Measurements from ENCODE around the gene ST3GAL5. TPM values are rescaled to one million over a fixed set of nuclear protein-coding genes. Genes with fewer than 3 reads are reported as not detected.
"Not testable (repeated sequence)": the region's sequence is repeated elsewhere in the genome, so short reads cannot be mapped to it uniquely, and the experiment has no call there.

Gene ST3GAL5
- total RNA-seq, 1 donor from 2014 or later, result 27.3 TPM

DNA sequence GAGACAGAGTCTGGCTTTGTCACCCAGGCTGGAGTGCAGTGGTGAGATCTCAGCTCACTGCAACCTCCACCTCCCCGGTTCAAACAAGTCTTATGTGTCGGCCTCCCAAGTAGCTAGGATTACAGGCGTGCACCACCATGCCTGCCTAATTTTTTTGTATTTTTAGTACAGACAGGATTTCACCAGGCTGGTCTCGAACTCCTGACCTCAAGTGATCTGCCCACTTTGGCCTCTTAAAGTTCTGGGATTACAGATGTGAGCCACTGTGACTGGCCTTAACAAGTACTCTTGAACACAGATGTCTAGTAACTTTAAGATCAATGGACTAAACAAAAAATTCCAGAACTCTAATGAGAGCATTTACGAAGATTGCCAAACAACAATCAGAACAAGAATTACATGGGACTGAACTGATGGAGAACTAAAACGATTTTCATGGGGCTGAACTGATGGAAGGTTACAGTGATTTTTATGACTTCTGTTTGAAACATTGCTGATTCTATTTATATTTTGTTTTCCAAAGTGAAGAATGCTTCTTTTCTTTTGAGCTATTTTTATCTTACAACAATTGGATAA is 46.5 kb upstream of the ST3GAL5 start:
- Mint-ChIP-seq H3K4me1 (ENCODE audit: low read depth) (peaks cover 26% of the 10 kb centered on the region), H3K4me3 (ENCODE audit: low read depth) (no peak overlapping the region), H3K27me3 (no peaks in the 10 kb centered on the region), H3K9me3 (ENCODE audit: low read depth) (no peaks in the 10 kb centered on the region), H3K27ac (peak overlapping the region; percentile 36), H3K36me3 (ENCODE audit: insufficient read depth) (no peaks in the 10 kb centered on the region)
- no peak for DNase-seq (ENCODE audit: low spot score, unreplicated experiment)
- TF ChIP-seq, protein P1, sequence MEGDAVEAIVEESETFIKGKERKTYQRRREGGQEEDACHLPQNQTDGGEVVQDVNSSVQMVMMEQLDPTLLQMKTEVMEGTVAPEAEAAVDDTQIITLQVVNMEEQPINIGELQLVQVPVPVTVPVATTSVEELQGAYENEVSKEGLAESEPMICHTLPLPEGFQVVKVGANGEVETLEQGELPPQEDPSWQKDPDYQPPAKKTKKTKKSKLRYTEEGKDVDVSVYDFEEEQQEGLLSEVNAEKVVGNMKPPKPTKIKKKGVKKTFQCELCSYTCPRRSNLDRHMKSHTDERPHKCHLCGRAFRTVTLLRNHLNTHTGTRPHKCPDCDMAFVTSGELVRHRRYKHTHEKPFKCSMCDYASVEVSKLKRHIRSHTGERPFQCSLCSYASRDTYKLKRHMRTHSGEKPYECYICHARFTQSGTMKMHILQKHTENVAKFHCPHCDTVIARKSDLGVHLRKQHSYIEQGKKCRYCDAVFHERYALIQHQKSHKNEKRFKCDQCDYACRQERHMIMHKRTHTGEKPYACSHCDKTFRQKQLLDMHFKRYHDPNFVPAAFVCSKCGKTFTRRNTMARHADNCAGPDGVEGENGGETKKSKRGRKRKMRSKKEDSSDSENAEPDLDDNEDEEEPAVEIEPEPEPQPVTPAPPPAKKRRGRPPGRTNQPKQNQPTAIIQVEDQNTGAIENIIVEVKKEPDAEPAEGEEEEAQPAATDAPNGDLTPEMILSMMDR (IDR thresholded peaks at IDR 0.05; ENCODE audit: unreplicated experiment), result no peak

DNA sequence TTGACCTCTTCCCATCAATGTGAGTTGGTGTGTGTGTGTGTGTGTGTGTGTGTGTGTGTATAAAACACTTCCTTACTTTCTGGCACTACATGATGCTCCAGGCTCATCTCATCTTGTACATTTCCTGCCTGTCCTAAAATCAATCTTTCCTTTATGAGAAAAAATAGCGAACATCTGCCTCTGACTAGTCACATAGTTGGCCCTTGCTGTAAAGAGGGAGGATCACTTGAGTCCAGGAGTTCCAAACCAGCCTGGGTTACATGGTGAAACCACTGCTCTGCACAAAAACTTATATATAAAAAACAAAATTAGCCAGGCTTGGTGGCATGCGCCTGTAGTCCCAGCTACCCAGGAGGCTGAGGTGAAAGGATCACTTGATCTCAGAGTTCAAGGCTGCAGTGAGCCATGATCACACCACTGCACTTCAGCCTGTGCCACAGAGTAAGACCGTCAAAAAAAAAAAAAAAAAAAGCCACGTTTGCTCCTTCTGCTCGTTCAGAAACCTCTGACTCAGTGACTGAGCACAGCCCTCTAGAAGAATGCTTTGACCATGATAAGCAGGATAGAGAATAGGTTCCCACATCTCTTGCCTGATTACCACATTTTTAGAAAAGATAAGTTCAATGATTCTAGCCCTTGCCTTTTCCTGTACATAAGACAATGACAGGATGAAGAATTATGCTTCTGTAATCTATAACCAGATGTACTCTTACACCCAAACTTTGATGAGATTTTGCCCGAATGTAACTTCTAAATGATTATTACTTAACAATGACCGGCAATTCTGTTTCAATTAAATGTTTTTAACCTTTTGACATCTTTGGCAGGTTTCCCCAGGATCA is 45.2 kb upstream of the ST3GAL5 start:
- no peaks in the 10 kb centered on the region for H3K27me3 Mint-ChIP-seq
- H3K4me3 Mint-ChIP-seq (ENCODE audit: low read depth), result no peak overlapping the region
- no peaks in the 10 kb centered on the region for H3K9me3 Mint-ChIP-seq (ENCODE audit: low read depth)
- H3K4me1 Mint-ChIP-seq (ENCODE audit: low read depth), result peaks cover 34% of the 10 kb centered on the region
- peak overlapping the region; percentile 73 for H3K27ac Mint-ChIP-seq
- H3K36me3 Mint-ChIP-seq (ENCODE audit: insufficient read depth), result no peaks in the 10 kb centered on the region
- DNase-seq (ENCODE audit: low spot score, unreplicated experiment), result no peak
- TF ChIP-seq, protein P1 (IDR thresholded peaks at IDR 0.05; ENCODE audit: unreplicated experiment), result no peak

DNA sequence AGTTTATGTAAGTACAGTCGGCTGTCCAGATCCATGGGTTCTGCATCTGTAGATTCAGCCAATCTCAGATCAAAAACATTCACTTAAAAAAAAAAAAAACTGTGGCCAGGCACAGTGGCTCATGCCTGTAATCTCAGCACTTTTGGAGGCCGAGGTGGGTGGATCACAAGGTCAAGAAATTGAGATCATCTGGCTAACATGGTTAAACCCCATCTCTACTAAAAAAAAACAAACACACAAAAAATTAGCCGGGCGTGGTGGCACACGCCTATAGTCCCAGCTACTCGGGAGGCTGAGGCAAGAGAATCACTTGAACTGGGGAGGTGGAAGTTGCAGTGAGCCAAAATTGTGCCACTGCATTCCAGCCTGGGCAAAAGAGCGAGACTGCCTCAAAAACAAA is 42.4 kb upstream of the ST3GAL5 start:
- not testable (repeated sequence) for H3K27me3 Mint-ChIP-seq; H3K27ac Mint-ChIP-seq; DNase-seq (ENCODE audit: low spot score, unreplicated experiment); H3K36me3 Mint-ChIP-seq (ENCODE audit: insufficient read depth); H3K9me3 Mint-ChIP-seq (ENCODE audit: low read depth); H3K4me3 Mint-ChIP-seq (ENCODE audit: low read depth)
- peaks cover 39% of the 10 kb centered on the region for H3K4me1 Mint-ChIP-seq (ENCODE audit: low read depth)

DNA sequence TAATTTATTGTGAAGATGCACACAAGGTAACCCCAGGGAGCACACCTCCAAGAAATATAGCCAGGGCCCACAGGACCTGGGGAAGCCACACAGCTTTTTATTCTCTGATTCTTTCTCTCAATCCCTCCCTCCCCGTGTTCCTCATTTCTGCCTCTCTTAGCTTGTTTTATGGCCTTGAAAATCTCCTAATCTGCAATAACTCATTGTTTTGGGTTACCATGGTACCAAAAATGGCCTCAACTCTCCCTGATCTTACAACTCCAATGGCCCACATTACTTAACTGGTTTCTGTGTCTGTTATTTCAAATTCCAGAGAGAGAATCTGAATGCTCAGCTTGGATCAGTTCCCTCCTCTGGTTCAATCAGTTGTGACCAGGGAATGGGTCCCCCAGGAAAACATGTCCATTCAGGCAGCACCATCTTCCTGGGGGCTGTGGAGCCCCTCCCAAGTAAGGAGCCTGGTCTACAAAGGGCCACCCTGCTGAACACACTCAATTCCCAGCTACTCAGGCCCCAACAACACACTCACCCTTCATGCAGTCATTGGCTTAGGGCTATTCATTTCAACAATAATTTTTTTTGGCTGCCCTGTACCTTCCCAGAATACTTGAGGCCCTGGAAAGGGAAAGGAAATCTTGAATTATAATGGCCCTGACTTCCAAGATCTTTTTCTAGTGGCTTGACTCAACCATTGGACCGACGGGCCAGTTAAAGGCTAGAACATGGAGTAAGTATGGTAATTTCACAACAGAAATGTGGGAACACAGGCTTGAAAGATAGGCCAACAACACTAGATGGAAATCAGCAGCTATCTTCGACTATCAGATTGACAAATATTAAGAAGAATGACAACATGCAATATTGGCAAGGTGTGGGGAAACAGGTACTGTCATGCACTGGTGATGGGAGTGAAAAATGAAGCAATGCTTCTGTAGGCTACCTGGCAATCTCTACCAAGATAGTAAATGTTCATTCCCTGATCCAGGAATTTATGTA is 41.6 kb upstream of the ST3GAL5 start:
- TF ChIP-seq, protein P1 (IDR thresholded peaks at IDR 0.05; ENCODE audit: unreplicated experiment), result no peak
- Mint-ChIP-seq H3K27me3 (no peaks in the 10 kb centered on the region), H3K4me1 (ENCODE audit: low read depth) (peaks cover 35% of the 10 kb centered on the region), H3K36me3 (ENCODE audit: insufficient read depth) (no peaks in the 10 kb centered on the region), H3K4me3 (ENCODE audit: low read depth) (no peak overlapping the region), H3K9me3 (ENCODE audit: low read depth) (no peaks in the 10 kb centered on the region), H3K27ac (no peak overlapping the region)
- DNase-seq (ENCODE audit: low spot score, unreplicated experiment), result no peak

DNA sequence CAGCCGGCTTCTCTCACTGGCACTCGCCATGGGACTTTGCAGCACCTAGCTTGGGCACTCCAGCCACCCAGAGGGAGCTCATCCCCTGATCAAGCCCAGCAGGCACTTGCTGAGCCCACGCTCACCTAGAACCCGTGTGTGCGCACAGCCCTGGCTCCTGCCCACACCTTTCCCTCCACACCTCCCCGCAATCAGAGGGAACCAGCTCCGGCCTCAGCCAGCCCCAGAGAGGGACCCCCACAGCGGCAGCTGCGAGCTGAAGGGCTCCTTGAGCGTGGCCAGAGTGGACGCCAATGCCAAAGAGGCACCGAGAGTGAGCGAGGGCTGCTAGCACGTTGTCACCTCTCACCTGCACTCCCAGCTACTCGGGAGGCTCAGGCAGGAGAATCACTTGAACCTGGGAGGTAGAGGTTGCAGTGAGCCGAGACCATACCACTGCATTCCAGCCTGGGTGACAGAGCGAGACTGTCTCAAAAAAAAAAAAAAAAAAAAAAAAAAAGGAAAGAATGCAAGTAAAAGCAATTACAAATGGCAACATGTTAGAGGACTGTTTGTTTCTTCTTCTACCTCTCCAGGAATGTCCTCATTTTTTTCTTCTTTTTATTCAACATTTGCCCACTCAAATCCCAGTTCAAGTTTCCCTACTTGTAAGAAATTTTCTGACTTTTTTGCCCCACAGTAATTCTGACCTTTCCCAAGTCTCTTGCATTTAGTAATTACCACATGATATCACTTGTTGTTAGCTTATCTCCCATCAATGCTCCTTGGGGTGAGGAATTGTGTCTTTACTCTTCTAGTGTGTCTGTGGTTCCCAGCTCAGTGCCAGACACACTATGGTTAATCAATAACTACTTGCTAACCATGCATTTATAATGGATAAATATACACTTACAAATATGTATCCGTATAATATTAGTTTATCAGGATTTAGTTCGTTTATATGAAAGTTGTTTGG is 40.6 kb upstream of the ST3GAL5 start:
- no peak for DNase-seq (ENCODE audit: low spot score, unreplicated experiment)
- Mint-ChIP-seq H3K4me1 (ENCODE audit: low read depth) (peaks cover 36% of the 10 kb centered on the region), H3K4me3 (ENCODE audit: low read depth) (no peak overlapping the region), H3K9me3 (ENCODE audit: low read depth) (no peaks in the 10 kb centered on the region), H3K36me3 (ENCODE audit: insufficient read depth) (no peaks in the 10 kb centered on the region), H3K27ac (peak overlapping the region; percentile 60), H3K27me3 (no peaks in the 10 kb centered on the region)
- TF ChIP-seq, protein P1 (IDR thresholded peaks at IDR 0.05; ENCODE audit: unreplicated experiment), result no peak
